Neural cell (in vitro differentiated cells): ENCODE results near the gene BCO2. TPM values are rescaled to one million over a fixed set of nuclear protein-coding genes. Genes with fewer than 3 reads are reported as not detected.

Experiments
- H2AFZ ChIP-seq: fragments of 200-600, 300-800 bp; sonication (generic), shearing (Covaris generic); 2 replicates; pipeline ENCODE4 v1.6.0; 2014; ENCODE audit warnings: low read depth, mild to moderate bottlenecking, antibody characterized with exemption, low read length, moderate library complexity
- H3F3A ChIP-seq: fragments of 200-600 bp; shearing (Covaris generic); 2 replicates; pipeline ENCODE4 v1.6.1; 2016; ENCODE audit warnings: mild to moderate bottlenecking, moderate library complexity, mixed read lengths, antibody characterized with exemption, low read length; ENCODE audit not compliant: insufficient read depth, poor library complexity, severe bottlenecking
- H3K27ac ChIP-seq: fragments of 200-600, 300-800 bp; sonication (generic), shearing (Covaris generic); 2 replicates; pipeline ENCODE4 v1.5.1; 2014; ENCODE audit warnings: mild to moderate bottlenecking, low read length, moderate library complexity
- H3K27me3 ChIP-seq: fragments of 300-800, 200-600 bp; sonication (generic), shearing (Covaris generic); 2 replicates; pipeline ENCODE4 v1.6.0; 2014; ENCODE audit warnings: mild to moderate bottlenecking, low read depth, low read length, moderate library complexity; ENCODE audit not compliant: insufficient read depth
- H3K36me3 ChIP-seq: fragments of 300-800, 200-600 bp; sonication (generic), shearing (Covaris generic); 2 replicates; pipeline ENCODE4 v1.5.1; 2014; ENCODE audit warnings: mild to moderate bottlenecking, antibody characterized with exemption, low read length, moderate library complexity; ENCODE audit not compliant: insufficient read depth
- H3K4me2 ChIP-seq: fragments of 300-800, 200-600 bp; sonication (generic), shearing (Covaris generic); 2 replicates; pipeline ENCODE4 v1.6.0; 2014; ENCODE audit warnings: mild to moderate bottlenecking, low read length
- H3K4me3 ChIP-seq: fragments of 300-800, 200-600 bp; sonication (generic), shearing (Covaris generic); 2 replicates; pipeline ENCODE4 v1.5.1; 2014; ENCODE audit warnings: mild to moderate bottlenecking, low read length, moderate library complexity
- H3K79me2 ChIP-seq: fragments of 200-600 bp; shearing (Covaris generic); replicated peaks from 2 replicates; pipeline ENCODE4 v1.6.0; 2014; ENCODE audit warnings: mild to moderate bottlenecking, low read length, moderate library complexity; ENCODE audit not compliant: insufficient read depth
- H3K9ac ChIP-seq: fragments of 300-800, 200-600 bp; sonication (generic), shearing (Covaris generic); 2 replicates; pipeline ENCODE4 v1.6.1; 2016; ENCODE audit warnings: mild to moderate bottlenecking, low read length, mixed read lengths
- H3K9me2 ChIP-seq: fragments of 200-600 bp; shearing (Covaris generic); 2 replicates; pipeline ENCODE4 v1.6.1; 2016; ENCODE audit warnings: mild to moderate bottlenecking, low read length, mixed read lengths; ENCODE audit not compliant: insufficient read depth
- H3K9me3 ChIP-seq: fragments of 200-600, 300-800 bp; sonication (generic), shearing (Covaris generic); 2 replicates; pipeline ENCODE4 v1.6.1; 2016; ENCODE audit warnings: mild to moderate bottlenecking, mixed run types, low read length, moderate library complexity, mixed read lengths
- H4K20me1 ChIP-seq: fragments of 200-600 bp; shearing (Covaris generic); 2 replicates; pipeline ENCODE4 v1.6.1; 2016; ENCODE audit warnings: mild to moderate bottlenecking, mixed run types; ENCODE audit not compliant: insufficient read depth
- EP300 ChIP-seq: fragments of 450-650 bp; conservative IDR thresholded peaks from 2 replicates; pipeline ENCODE4 v1.6.1; 2014; ENCODE audit warnings: antibody characterized with exemption, mild to moderate bottlenecking, moderate library complexity; ENCODE audit not compliant: poor library complexity, severe bottlenecking
- EZH2 ChIP-seq: fragments of 200-600, 300-800 bp; shearing (Covaris generic), sonication (generic); IDR thresholded peaks from 2 replicates; pipeline ENCODE4 v1.6.1; 2014; ENCODE audit warnings: antibody characterized with exemption, low read length, borderline replicate concordance, mild to moderate bottlenecking; ENCODE audit not compliant: insufficient read depth, poor library complexity, severe bottlenecking
- MXI1 ChIP-seq: fragments of 450-650 bp; conservative IDR thresholded peaks from 2 replicates; pipeline ENCODE4 v1.6.1; 2014; ENCODE audit warnings: antibody characterized with exemption, mild to moderate bottlenecking; ENCODE audit not compliant: poor library complexity, severe bottlenecking
- POLR2AphosphoS5 ChIP-seq: IDR thresholded peaks from 2 replicates; pipeline ENCODE4 v1.6.1; 2012
- RAD21 ChIP-seq: fragments of 450-650 bp; conservative IDR thresholded peaks from 2 replicates; pipeline ENCODE4 v1.6.1; 2014; ENCODE audit warnings: antibody characterized with exemption, mild to moderate bottlenecking, moderate library complexity
- SMC3 ChIP-seq: fragments of 450-650 bp; conservative IDR thresholded peaks from 2 replicates; pipeline ENCODE4 v1.6.1; 2014; ENCODE audit warnings: antibody characterized with exemption, mild to moderate bottlenecking, moderate library complexity; ENCODE audit not compliant: poor library complexity
- TAF1 ChIP-seq: IDR thresholded peaks from 2 replicates; pipeline ENCODE4 v1.6.1; 2012; ENCODE audit warnings: low read depth
- polyA plus RNA-seq: library from polyadenylated mRNA; depleted of rRNA; stranded (reverse); fragments of >200 nt; gene quantifications from 2 replicates; pipeline ENCODE4 v1.2.3, GENCODE V29; 2014
- TF ChIP-seq, protein P1 (sequence below): IDR thresholded peaks from 2 replicates; pipeline ENCODE4 v1.6.1; 2012; ENCODE audit warnings: borderline replicate concordance
- TF ChIP-seq, protein P2 (sequence below): fragments of 450-650 bp; IDR thresholded peaks from 2 replicates; pipeline ENCODE4 v1.5.1; 2014; ENCODE audit warnings: antibody characterized with exemption, mild to moderate bottlenecking, moderate library complexity; ENCODE audit not compliant: poor library complexity, severe bottlenecking

BCO2 gene
- polyA plus RNA-seq, 1 donor from 2014 or later: 7.4 TPM

DNA sequence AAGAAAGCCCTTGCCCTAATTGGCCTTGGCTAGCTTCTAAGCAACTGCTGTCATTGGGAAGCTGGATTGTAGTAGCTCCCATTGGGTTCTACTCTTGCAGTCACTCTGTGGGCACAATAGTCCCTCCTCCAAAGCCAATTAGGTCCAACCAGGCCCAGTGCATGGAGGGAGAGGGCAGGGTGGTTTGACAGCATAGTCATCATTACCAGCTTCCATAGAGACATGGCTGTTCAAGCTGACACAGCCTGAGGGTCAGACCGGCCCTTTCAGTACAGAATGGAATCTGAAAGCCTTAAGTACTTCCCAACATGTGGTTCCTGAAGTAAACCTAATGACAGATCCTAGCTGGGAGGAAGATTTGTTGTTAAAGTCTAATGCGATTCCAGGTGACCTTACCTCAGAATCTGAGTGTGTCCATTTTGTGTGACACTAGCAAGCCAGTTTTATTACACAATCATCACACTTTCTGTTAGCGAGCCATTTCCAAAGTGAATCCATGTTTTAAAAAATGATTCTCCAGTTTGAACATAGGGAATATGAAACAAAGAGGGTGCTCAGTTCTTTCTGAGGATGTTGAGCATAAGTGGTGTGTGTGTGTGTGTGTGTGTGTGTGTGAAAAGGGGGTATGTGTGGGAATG, 78.4 kb downstream of the BCO2 start:
- Histone ChIP-seq H3K4me3 (no peak overlapping the region), H3K36me3 (no peaks in the 10 kb centered on the region), H4K20me1 (no peaks in the 10 kb centered on the region), H3F3A (no peaks in the 10 kb centered on the region), H3K79me2 (no peaks in the 10 kb centered on the region), H3K27me3 (no peaks in the 10 kb centered on the region), H3K9me3 (no peaks in the 10 kb centered on the region), H3K27ac (no peak overlapping the region), H3K4me2 (no peak overlapping the region), H3K9me2 (no peaks in the 10 kb centered on the region), H2AFZ (no peak overlapping the region), H3K9ac (no peak overlapping the region)
- no peak for TF ChIP-seq EP300
- no peak for TF ChIP-seq EZH2
- no peak for TF ChIP-seq TAF1
- TF ChIP-seq POLR2AphosphoS5: no peak
- TF ChIP-seq SMC3: no peak
- no peak for TF ChIP-seq RAD21
- TF ChIP-seq MXI1: no peak
- TF ChIP-seq, protein P1, sequence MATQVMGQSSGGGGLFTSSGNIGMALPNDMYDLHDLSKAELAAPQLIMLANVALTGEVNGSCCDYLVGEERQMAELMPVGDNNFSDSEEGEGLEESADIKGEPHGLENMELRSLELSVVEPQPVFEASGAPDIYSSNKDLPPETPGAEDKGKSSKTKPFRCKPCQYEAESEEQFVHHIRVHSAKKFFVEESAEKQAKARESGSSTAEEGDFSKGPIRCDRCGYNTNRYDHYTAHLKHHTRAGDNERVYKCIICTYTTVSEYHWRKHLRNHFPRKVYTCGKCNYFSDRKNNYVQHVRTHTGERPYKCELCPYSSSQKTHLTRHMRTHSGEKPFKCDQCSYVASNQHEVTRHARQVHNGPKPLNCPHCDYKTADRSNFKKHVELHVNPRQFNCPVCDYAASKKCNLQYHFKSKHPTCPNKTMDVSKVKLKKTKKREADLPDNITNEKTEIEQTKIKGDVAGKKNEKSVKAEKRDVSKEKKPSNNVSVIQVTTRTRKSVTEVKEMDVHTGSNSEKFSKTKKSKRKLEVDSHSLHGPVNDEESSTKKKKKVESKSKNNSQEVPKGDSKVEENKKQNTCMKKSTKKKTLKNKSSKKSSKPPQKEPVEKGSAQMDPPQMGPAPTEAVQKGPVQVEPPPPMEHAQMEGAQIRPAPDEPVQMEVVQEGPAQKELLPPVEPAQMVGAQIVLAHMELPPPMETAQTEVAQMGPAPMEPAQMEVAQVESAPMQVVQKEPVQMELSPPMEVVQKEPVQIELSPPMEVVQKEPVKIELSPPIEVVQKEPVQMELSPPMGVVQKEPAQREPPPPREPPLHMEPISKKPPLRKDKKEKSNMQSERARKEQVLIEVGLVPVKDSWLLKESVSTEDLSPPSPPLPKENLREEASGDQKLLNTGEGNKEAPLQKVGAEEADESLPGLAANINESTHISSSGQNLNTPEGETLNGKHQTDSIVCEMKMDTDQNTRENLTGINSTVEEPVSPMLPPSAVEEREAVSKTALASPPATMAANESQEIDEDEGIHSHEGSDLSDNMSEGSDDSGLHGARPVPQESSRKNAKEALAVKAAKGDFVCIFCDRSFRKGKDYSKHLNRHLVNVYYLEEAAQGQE: no peak
- TF ChIP-seq, protein P2, sequence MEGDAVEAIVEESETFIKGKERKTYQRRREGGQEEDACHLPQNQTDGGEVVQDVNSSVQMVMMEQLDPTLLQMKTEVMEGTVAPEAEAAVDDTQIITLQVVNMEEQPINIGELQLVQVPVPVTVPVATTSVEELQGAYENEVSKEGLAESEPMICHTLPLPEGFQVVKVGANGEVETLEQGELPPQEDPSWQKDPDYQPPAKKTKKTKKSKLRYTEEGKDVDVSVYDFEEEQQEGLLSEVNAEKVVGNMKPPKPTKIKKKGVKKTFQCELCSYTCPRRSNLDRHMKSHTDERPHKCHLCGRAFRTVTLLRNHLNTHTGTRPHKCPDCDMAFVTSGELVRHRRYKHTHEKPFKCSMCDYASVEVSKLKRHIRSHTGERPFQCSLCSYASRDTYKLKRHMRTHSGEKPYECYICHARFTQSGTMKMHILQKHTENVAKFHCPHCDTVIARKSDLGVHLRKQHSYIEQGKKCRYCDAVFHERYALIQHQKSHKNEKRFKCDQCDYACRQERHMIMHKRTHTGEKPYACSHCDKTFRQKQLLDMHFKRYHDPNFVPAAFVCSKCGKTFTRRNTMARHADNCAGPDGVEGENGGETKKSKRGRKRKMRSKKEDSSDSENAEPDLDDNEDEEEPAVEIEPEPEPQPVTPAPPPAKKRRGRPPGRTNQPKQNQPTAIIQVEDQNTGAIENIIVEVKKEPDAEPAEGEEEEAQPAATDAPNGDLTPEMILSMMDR: no peak

DNA sequence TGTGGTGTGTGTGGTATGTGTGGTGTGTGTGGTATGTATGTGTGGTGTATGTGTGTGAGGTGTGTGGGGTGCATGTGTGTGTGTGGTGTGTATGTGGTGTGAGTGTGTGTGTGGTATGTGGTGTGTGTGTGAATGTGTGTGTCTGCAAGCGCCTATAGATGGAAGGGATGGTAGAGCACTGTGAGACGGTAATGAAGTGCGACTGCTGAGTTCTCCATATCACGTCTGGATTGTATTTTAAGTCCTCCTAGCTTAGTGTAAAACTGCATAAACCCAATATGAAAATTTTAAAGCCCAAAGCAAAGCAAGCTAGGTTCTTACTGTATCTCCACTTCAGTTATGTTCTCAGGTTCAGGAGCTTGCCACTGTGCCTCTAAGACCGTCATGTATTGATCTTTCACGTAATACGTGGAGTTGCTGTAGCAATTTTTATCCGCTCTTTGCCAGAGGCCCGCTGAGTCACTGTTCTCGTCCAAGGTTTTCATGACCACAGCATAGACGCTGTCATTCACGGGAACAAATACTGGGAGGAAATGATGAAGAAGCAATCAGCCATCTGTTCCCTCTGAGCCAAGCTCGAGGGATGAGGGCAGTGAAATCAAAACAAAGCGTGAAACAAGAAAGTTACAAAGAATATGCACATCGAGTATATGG, 79.9 kb downstream of the BCO2 start:
- H4K20me1 ChIP-seq: no peaks in the 10 kb centered on the region
- no peaks in the 10 kb centered on the region for H3K9me3 ChIP-seq
- no peaks in the 10 kb centered on the region for H3K9me2 ChIP-seq
- no peak overlapping the region for H3K27ac ChIP-seq
- H3K27me3 ChIP-seq: no peaks in the 10 kb centered on the region
- no peak overlapping the region for H3K4me2 ChIP-seq
- no peaks in the 10 kb centered on the region for H3K79me2 ChIP-seq
- no peak overlapping the region for H3K4me3 ChIP-seq
- no peak overlapping the region for H3K9ac ChIP-seq
- no peaks in the 10 kb centered on the region for H3F3A ChIP-seq
- no peaks in the 10 kb centered on the region for H3K36me3 ChIP-seq
- H2AFZ ChIP-seq: no peak overlapping the region
- TF ChIP-seq, protein P1: no peak
- TF ChIP-seq RAD21 (no peak), EZH2 (no peak), MXI1 (no peak), TAF1 (no peak), SMC3 (no peak), EP300 (no peak), POLR2AphosphoS5 (no peak)
- TF ChIP-seq, protein P2: no peak
